ENCODE measurements around the gene GBX2.

- TF ChIP-seq CTCF (IDR thresholded peaks at IDR 0.05) = no peak
- TF ChIP-seq POLR2A (IDR thresholded peaks at IDR 0.05) = no peak
Observed at GRCh38 chr2:236119476-236119875, 48.7 kb downstream of the GBX2 start.

Measured in uterus (tissue), 2 donors.